SK-N-SH (cell line): Measurements from ENCODE around the gene HACE1. TPM values are rescaled to one million over a fixed set of nuclear protein-coding genes. Genes with fewer than 3 reads are reported as not detected.

Experiments
- CTCF ChIA-PET: fragments of 300-600, 350-600 bp; formaldehyde crosslinking; extraction: SDS; loops from one replicate; lab custom pipeline; 2021; lab: Yijun Ruan, JAX
- POLR2A ChIA-PET: fragments of 350-600 bp; sonication (Branson Sonifier 250); formaldehyde crosslinking; extraction: SDS; loops from one replicate; lab custom pipeline; 2020; ENCODE audit warnings: antibody characterized with exemption, inconsistent platforms; lab: Yijun Ruan, JAX
- DNase-seq: peaks from one replicate; pipeline ENCODE4 v3.0.0; 2012
- H2AFZ ChIP-seq: fragments of 200-600 bp; sonication (generic); 2 replicates; pipeline ENCODE4 v1.8.1; 2016; ENCODE audit warnings: antibody characterized with exemption, mild to moderate bottlenecking, low read depth
- H3F3A ChIP-seq: fragments of 200-600 bp; sonication (generic); replicated peaks from 2 replicates; pipeline ENCODE3; 2016; ENCODE audit warnings: antibody characterized with exemption, mild to moderate bottlenecking; ENCODE audit not compliant: insufficient read depth
- H3K27ac ChIP-seq, 2 experiments: fragments of 200-500 bp in 1 of 2; fragments of 200-600 bp in 1 of 2; sonication (Bioruptor generic) in 1 of 2; sonication (generic), shearing (Covaris generic) in 1 of 2; 2 replicates each; pipeline versions ENCODE4 v1.5.1 to v1.6.1; 2014 to 2016; ENCODE audit warnings: low read depth in 2 of 2, inconsistent platforms in 1 of 2, low read length in 1 of 2, mild to moderate bottlenecking in 1 of 2, mixed read lengths in 1 of 2
- H3K27me3 ChIP-seq: fragments of 200-600 bp; sonication (generic), shearing (Covaris generic); 2 replicates; pipeline ENCODE4 v1.6.1; 2016; ENCODE audit warnings: mixed run types; ENCODE audit not compliant: insufficient read depth
- H3K36me3 ChIP-seq, 2 experiments: fragments of 200-500 bp in 1 of 2; fragments of 200-600 bp in 1 of 2; sonication (Bioruptor generic) in 1 of 2; sonication (generic) in 1 of 2; replicated peaks in 1 of 2; 2 replicates each; pipeline versions ENCODE3 to v1.5.1; 2014 to 2016; ENCODE audit warnings: low read length in 1 of 2, mild to moderate bottlenecking in 1 of 2; ENCODE audit not compliant: insufficient read depth in 2 of 2, control insufficient read depth in 1 of 2
- H3K4me1 ChIP-seq, 2 experiments: fragments of 200-500 bp in 1 of 2; fragments of 200-600 bp in 1 of 2; sonication (Bioruptor generic) in 1 of 2; sonication (generic), shearing (Covaris generic) in 1 of 2; 2 replicates each; pipeline versions ENCODE4 v1.5.1 to v1.6.1; 2014 to 2016; ENCODE audit warnings: low read depth in 1 of 2, low read length in 1 of 2, mixed run types in 1 of 2; ENCODE audit not compliant: insufficient read depth in 2 of 2, control insufficient read depth in 1 of 2
- H3K4me2 ChIP-seq: fragments of 200-600 bp; sonication (generic), shearing (Covaris generic); 2 replicates; pipeline ENCODE4 v1.6.1; 2017; ENCODE audit warnings: mixed run types
- H3K4me3 ChIP-seq, 2 experiments: fragments of 200-500 bp in 1 of 2; fragments of 200-600 bp in 1 of 2; sonication (Bioruptor generic) in 1 of 2; sonication (generic), shearing (Covaris generic) in 1 of 2; 2 replicates each; pipeline versions ENCODE4 v1.5.1 to v1.8.1; 2014 to 2016; ENCODE audit warnings: low read depth in 2 of 2, inconsistent platforms in 1 of 2, low read length in 1 of 2, mild to moderate bottlenecking in 1 of 2, mixed read lengths in 1 of 2, moderate library complexity in 1 of 2
- H3K79me2 ChIP-seq: fragments of 200-600 bp; sonication (generic); 2 replicates; pipeline ENCODE4 v1.8.1; 2017; ENCODE audit warnings: mild to moderate bottlenecking; ENCODE audit not compliant: insufficient read depth
- H3K9ac ChIP-seq: fragments of 200-600 bp; sonication (generic); 2 replicates; pipeline ENCODE4 v1.6.1; 2017; ENCODE audit warnings: mixed run types
- H3K9me2 ChIP-seq: fragments of 200-600 bp; sonication (generic); 2 replicates; pipeline ENCODE4 v1.6.1; 2017; ENCODE audit warnings: mixed run types
- H3K9me3 ChIP-seq: fragments of 200-600 bp; sonication (generic); 2 replicates; pipeline ENCODE4 v1.6.1; 2017; ENCODE audit warnings: mixed run types, mild to moderate bottlenecking, moderate library complexity
- H4K20me1 ChIP-seq: fragments of 200-600 bp; sonication (generic); 2 replicates; pipeline ENCODE4 v1.6.1; 2017; ENCODE audit warnings: mild to moderate bottlenecking, mixed run types; ENCODE audit not compliant: insufficient read depth
- ELF1 ChIP-seq: IDR thresholded peaks from 2 replicates; pipeline ENCODE4 v1.4.0; 2012
- MAX ChIP-seq: IDR thresholded peaks from 2 replicates; pipeline ENCODE4 v1.4.0; 2012; ENCODE audit warnings: low read depth
- MXI1 ChIP-seq: IDR thresholded peaks from 2 replicates; pipeline ENCODE4 v1.6.1; 2012; ENCODE audit warnings: mild to moderate bottlenecking, low read depth, low read length, improper control_type of control experiment
- PBX3 ChIP-seq: IDR thresholded peaks from 2 replicates; pipeline ENCODE4; 2012
- POLR2AphosphoS5 ChIP-seq: IDR thresholded peaks from 2 replicates; pipeline ENCODE4 v1.6.1; 2012; ENCODE audit warnings: low read depth, low read length
- RAD21 ChIP-seq: IDR thresholded peaks from 2 replicates; pipeline ENCODE4 v1.6.1; 2012; ENCODE audit warnings: mild to moderate bottlenecking, low read length
- RCOR1 ChIP-seq: fragments of 150-350 bp; IDR thresholded peaks from 2 replicates; pipeline ENCODE4 v1.6.1; 2017; ENCODE audit warnings: antibody characterized with exemption, low read length
- REST ChIP-seq: IDR thresholded peaks from 2 replicates; pipeline ENCODE4 v1.6.1; 2012; ENCODE audit warnings: mild to moderate bottlenecking, low read depth, low read length, moderate library complexity
- RXRA ChIP-seq: IDR thresholded peaks from 2 replicates; pipeline ENCODE4 v1.4.0; 2012; ENCODE audit warnings: low read depth, mild to moderate bottlenecking, borderline replicate concordance
- SMC3 ChIP-seq: IDR thresholded peaks from 2 replicates; pipeline ENCODE4 v1.6.1; 2012; ENCODE audit warnings: low read depth, low read length, improper control_type of control experiment
- TAF1 ChIP-seq: IDR thresholded peaks from 2 replicates; pipeline ENCODE4 v1.6.1; 2012; ENCODE audit warnings: low read depth, mild to moderate bottlenecking, low read length, moderate library complexity, borderline replicate concordance
- USF2 ChIP-seq: fragments of 150-350 bp; IDR thresholded peaks from 2 replicates; pipeline ENCODE4 v1.6.1; 2017; ENCODE audit warnings: antibody characterized with exemption, low read length, low read depth, borderline replicate concordance
- YY1 ChIP-seq: IDR thresholded peaks from 2 replicates; pipeline ENCODE4 v1.4.0; 2012; ENCODE audit warnings: low read depth, mild to moderate bottlenecking
- ZBTB33 ChIP-seq: IDR thresholded peaks from 2 replicates; pipeline ENCODE4 v1.4.0; 2012; ENCODE audit warnings: low read depth, borderline replicate concordance
- WGBS: methylation state at CpG from one replicate; pipeline ENCODE4 v1.1.6; 2017; ENCODE audit warnings: low lambda C conversion rate; 5-methylcytosine and 5-hydroxymethylcytosine counted together
- polyA plus RNA-seq, 3 experiments: library from polyadenylated mRNA; depleted of rRNA; stranded (reverse); fragments of >200 nt; gene quantifications; 2 replicates each; pipeline ENCODE4 v1.2.3, GENCODE V29; 2012

Gene HACE1
- polyA plus RNA-seq, 1 of the 3 experiments (the other 2 are of a cell fraction), result 6.2 TPM

- H3K27me3 ChIP-seq, result no peaks in the 10 kb centered on the region
- TF ChIP-seq ELF1 (no peak), SMC3 (no peak), USF2 (no peak), RAD21 (no peak), RXRA (no peak), POLR2AphosphoS5 (no peak), YY1 (no peak), MXI1 (no peak), MAX (no peak), TAF1 (no peak), ZBTB33 (no peak), PBX3 (no peak), REST (no peak), RCOR1 (no peak)
- TF ChIP-seq, all 33 proteins: peak for 0
- Histone ChIP-seq H3K36me3 (no peaks in the 10 kb centered on the region), H3F3A (no peaks in the 10 kb centered on the region), H3K4me3 (no peak overlapping the region), H3K9ac (no peak overlapping the region), H3K4me1 (peaks cover 8 to 11% of the 10 kb centered on the region in 2 experiments; a peak in 3 of 4 replicates), H3K9me2 (no peaks in the 10 kb centered on the region), H4K20me1 (no peaks in the 10 kb centered on the region), H3K79me2 (no peaks in the 10 kb centered on the region), H3K27ac (0 out of 4 replicates have a peak overlapping the region, but pooled peaks of 1 of the 2 experiments have one; percentile 10), H2AFZ (no peak overlapping the region), H3K4me2 (no peak overlapping the region), H3K9me3 (no peaks in the 10 kb centered on the region)
- CTCF ChIA-PET, result no interaction called here
- WGBS, result 87% methylated on average over 3 of the region's 3 CpGs
- DNase-seq, result no peak
- POLR2A ChIA-PET, result no interaction called here
These were observed 170.0 kb downstream of the HACE1 start for GRCh38 chr6:104689551-104690205.
